ENCODE data around the gene PSMA6. TPM values are rescaled to one million over a fixed set of nuclear protein-coding genes. Genes with fewer than 3 reads are reported as not detected.
A peak's percentile ranks its signal among the peaks of the same experiment; 100 is the strongest.

PSMA6 gene
- total and polyA plus RNA-seq, 4 donors: 87.5 to 151 (median 98.8) TPM

DNA sequence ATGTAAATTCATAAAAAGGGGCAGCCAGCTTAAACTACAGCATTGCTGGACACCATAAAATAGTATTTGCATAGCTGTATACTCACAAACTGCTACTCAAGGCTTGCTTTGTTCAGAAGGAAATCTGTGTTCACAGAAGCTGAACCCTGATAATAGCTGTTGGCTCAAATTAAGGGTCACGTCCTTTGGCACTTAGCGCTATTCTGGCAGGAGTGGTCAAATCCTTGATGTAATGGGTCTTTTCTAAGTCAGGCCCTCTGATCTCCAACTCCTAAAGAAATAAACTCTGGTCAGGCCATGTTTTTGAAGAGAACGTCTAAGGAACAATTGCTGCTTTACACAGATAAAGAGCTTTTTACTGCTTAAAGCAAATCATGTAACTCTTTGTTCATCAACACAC is 12.8 kb upstream of the PSMA6 start:
- no peak for TF ChIP-seq RXRA (IDR thresholded peaks at IDR 0.05)
- TF ChIP-seq RAD21 (IDR thresholded peaks at IDR 0.05): peak in 1 of 2 donors; percentile 10
- TF ChIP-seq YY1 (IDR thresholded peaks at IDR 0.05): no peak
- peak; percentile 83 for TF ChIP-seq NR2F2 (IDR thresholded peaks at IDR 0.05)
- peak; percentile 12 for TF ChIP-seq SP1 (IDR thresholded peaks at IDR 0.05)
- H3K27me3 ChIP-seq (ENCODE audit: control insufficient read depth in 4 of 4, insufficient read depth in 4 of 4, low read length in 3 of 4): no peaks in the 10 kb centered on the region
- H3K9me3 ChIP-seq (ENCODE audit: control insufficient read depth in 4 of 4, low read length in 3 of 4): no peaks in the 10 kb centered on the region
- no peak for DNase-seq (ENCODE audit: low spot score)
- H3K4me1 ChIP-seq (ENCODE audit: control insufficient read depth in 4 of 4, insufficient read depth in 4 of 4, low read length in 3 of 4): no peaks in the 10 kb centered on the region
- H3K9ac ChIP-seq (ENCODE audit: low read depth in 1 of 2, low read length in 2 of 2): no peak overlapping the region
- H3K27ac ChIP-seq (ENCODE audit: low read depth in 1 of 2, low read length in 2 of 2): no peak overlapping the region
- no peak overlapping the region for H3K4me3 ChIP-seq (ENCODE audit: low read depth in 1 of 3, low read length in 3 of 3)
- peaks cover 0 to 6% (median 2%) of the 10 kb centered on the region in 4 donors for H3K36me3 ChIP-seq (ENCODE audit: control insufficient read depth in 4 of 4, insufficient read depth in 3 of 4, low read depth in 1 of 4, low read length in 3 of 4)
- 84% methylated on average over 3 of the region's 3 CpGs for whole genome bisulfite sequencing

DNA sequence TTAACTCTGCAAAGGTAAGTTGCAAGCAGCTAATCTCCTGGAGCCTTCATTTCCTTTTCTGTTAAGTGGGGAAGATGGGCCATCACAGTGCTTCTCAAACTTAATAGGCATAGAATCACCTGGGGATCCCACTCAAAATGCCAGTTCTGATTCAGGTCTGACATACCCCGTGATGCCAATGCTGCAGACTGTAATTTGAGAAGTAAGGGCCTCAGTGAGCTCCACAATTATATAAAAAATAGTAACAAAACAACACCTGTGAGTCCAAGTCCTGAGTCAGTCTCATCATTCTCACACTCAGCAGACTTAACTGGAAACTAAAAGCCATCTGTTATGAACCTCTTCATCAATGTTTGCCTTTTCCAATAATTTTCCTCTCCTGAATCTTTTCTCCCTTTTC is 10.8 kb upstream of the PSMA6 start:
- Histone ChIP-seq H3K27ac (ENCODE audit: low read depth in 1 of 2, low read length in 2 of 2) (no peak overlapping the region), H3K4me3 (ENCODE audit: low read depth in 1 of 3, low read length in 3 of 3) (no peak overlapping the region), H3K36me3 (ENCODE audit: control insufficient read depth in 4 of 4, insufficient read depth in 3 of 4, low read depth in 1 of 4, low read length in 3 of 4) (peaks cover 0 to 6% (median 0%) of the 10 kb centered on the region in 4 donors), H3K27me3 (ENCODE audit: control insufficient read depth in 4 of 4, insufficient read depth in 4 of 4, low read length in 3 of 4) (no peaks in the 10 kb centered on the region), H3K9ac (ENCODE audit: low read depth in 1 of 2, low read length in 2 of 2) (no peak overlapping the region), H3K4me1 (ENCODE audit: control insufficient read depth in 4 of 4, insufficient read depth in 4 of 4, low read length in 3 of 4) (no peaks in the 10 kb centered on the region), H3K9me3 (ENCODE audit: control insufficient read depth in 4 of 4, low read length in 3 of 4) (no peaks in the 10 kb centered on the region)
- 97% methylated on average over 1 of the region's 1 CpG for WGBS
- DNase-seq (ENCODE audit: low spot score): no peak
- no peak for TF ChIP-seq RAD21 (IDR thresholded peaks at IDR 0.05)
- no peak for TF ChIP-seq FOXA2 (IDR thresholded peaks at IDR 0.05)
- TF ChIP-seq, protein P1, sequence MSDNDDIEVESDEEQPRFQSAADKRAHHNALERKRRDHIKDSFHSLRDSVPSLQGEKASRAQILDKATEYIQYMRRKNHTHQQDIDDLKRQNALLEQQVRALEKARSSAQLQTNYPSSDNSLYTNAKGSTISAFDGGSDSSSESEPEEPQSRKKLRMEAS (IDR thresholded peaks at IDR 0.05): no peak
- TF ChIP-seq FOXA1 (IDR thresholded peaks at IDR 0.05): no peak
- TF ChIP-seq NR2F2 (IDR thresholded peaks at IDR 0.05): no peak
- no peak for TF ChIP-seq YY1 (IDR thresholded peaks at IDR 0.05)

DNA sequence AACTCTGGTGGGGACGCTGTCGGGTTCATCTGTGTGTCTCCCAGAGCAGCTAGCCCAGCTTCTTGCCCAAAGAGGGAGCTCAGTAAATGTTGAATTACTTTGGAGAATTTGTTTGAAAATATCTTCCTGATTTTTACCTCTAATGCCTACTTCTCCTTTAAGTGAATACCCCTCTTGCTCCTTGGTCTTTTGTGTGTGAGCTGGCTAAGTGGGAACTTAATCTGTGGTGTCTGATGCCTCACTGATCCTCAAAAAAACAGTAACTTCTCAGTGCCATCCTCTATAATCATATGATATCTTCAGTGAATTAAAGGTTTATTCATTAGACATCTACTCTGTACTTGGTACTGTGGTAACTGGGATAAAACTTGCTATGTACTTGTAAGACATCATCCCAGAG is 7.7 kb upstream of the PSMA6 start:
- Histone ChIP-seq H3K27me3 (ENCODE audit: control insufficient read depth in 4 of 4, insufficient read depth in 4 of 4, low read length in 3 of 4) (no peaks in the 10 kb centered on the region), H3K4me3 (ENCODE audit: low read depth in 1 of 3, low read length in 3 of 3) (no peak overlapping the region), H3K9ac (ENCODE audit: low read depth in 1 of 2, low read length in 2 of 2) (no peak overlapping the region), H3K9me3 (ENCODE audit: control insufficient read depth in 4 of 4, low read length in 3 of 4) (no peaks in the 10 kb centered on the region), H3K4me1 (ENCODE audit: control insufficient read depth in 4 of 4, insufficient read depth in 4 of 4, low read length in 3 of 4) (peaks cover 1 to 14% (median 11%) of the 10 kb centered on the region in 4 donors), H3K36me3 (ENCODE audit: control insufficient read depth in 4 of 4, insufficient read depth in 3 of 4, low read depth in 1 of 4, low read length in 3 of 4) (peaks cover 0 to 6% (median 0%) of the 10 kb centered on the region in 4 donors), H3K27ac (ENCODE audit: low read depth in 1 of 2, low read length in 2 of 2) (peak overlapping the region in 1 of 2 donors; percentile 27)
- DNase-seq (ENCODE audit: low spot score): no peak
- no peak for TF ChIP-seq RAD21 (IDR thresholded peaks at IDR 0.05)
- 94% methylated on average over 2 of the region's 2 CpGs for WGBS

DNA sequence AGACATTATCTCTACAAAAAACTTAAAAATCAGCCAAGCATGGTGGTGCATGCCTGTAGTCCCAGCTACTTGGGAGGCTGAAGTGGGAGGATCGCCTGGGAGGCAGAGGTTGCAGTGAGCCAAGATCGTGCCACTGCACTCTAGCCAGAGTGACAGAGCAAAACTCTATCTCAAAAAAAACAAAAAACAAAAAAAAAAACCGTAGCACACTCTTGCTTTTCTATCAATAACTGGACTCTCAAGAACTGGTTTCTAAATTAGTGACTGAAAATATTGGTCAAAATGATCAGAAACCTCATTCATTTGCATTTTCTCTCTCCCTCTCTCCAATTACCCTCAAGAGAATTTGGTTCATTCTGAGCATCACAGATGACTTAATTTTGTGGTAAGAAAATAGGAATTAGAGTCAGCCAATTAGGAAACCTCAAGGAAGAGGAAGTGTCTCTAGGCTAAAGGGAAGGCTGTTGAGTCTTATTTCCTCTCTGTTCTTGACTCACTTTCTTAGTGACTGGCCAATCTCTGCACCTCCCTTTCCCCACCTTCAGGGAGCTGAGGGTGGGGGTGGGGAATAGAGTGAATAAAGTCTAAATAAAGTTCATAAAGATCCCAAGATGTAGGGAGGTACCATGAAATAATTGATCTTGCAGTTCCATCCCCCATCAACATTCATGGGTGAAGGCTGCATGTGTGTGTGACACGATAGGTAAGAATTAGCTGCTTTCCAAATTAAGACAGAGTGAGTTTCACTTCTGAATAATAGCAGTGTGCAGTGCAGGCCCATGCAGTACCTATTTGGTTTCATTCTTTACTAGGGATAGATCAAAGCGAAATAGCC is 6.8 kb upstream of the PSMA6 start:
- H3K27me3 ChIP-seq (ENCODE audit: control insufficient read depth in 4 of 4, insufficient read depth in 4 of 4, low read length in 3 of 4): no peaks in the 10 kb centered on the region
- DNase-seq (ENCODE audit: low spot score): no peak
- H3K9ac ChIP-seq (ENCODE audit: low read depth in 1 of 2, low read length in 2 of 2): no peak overlapping the region
- peaks cover 0 to 6% (median 0%) of the 10 kb centered on the region in 4 donors for H3K36me3 ChIP-seq (ENCODE audit: control insufficient read depth in 4 of 4, insufficient read depth in 3 of 4, low read depth in 1 of 4, low read length in 3 of 4)
- peak overlapping the region; percentile 21 to 49 for H3K27ac ChIP-seq (ENCODE audit: low read depth in 1 of 2, low read length in 2 of 2)
- TF ChIP-seq, protein P2, sequence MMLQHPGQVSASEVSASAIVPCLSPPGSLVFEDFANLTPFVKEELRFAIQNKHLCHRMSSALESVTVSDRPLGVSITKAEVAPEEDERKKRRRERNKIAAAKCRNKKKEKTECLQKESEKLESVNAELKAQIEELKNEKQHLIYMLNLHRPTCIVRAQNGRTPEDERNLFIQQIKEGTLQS (IDR thresholded peaks at IDR 0.05): no peak
- TF ChIP-seq NR2F2 (IDR thresholded peaks at IDR 0.05) (no peak), HNF4G (IDR thresholded peaks at IDR 0.05) (no peak), TAF1 (conservative IDR thresholded peaks at IDR 0.05) (no peak), JUND (IDR thresholded peaks at IDR 0.05) (no peak)
- TF ChIP-seq, protein P3, sequence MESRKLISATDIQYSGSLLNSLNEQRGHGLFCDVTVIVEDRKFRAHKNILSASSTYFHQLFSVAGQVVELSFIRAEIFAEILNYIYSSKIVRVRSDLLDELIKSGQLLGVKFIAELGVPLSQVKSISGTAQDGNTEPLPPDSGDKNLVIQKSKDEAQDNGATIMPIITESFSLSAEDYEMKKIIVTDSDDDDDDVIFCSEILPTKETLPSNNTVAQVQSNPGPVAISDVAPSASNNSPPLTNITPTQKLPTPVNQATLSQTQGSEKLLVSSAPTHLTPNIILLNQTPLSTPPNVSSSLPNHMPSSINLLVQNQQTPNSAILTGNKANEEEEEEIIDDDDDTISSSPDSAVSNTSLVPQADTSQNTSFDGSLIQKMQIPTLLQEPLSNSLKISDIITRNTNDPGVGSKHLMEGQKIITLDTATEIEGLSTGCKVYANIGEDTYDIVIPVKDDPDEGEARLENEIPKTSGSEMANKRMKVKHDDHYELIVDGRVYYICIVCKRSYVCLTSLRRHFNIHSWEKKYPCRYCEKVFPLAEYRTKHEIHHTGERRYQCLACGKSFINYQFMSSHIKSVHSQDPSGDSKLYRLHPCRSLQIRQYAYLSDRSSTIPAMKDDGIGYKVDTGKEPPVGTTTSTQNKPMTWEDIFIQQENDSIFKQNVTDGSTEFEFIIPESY (IDR thresholded peaks at IDR 0.05): no peak
- no peak overlapping the region for H3K4me3 ChIP-seq (ENCODE audit: low read depth in 1 of 3, low read length in 3 of 3)
- peaks cover 1 to 18% (median 15%) of the 10 kb centered on the region in 4 donors for H3K4me1 ChIP-seq (ENCODE audit: control insufficient read depth in 4 of 4, insufficient read depth in 4 of 4, low read length in 3 of 4)
- WGBS: 82% methylated on average over 5 of the region's 5 CpGs
- H3K9me3 ChIP-seq (ENCODE audit: control insufficient read depth in 4 of 4, low read length in 3 of 4): no peaks in the 10 kb centered on the region
